22Rv1 (cell line): ENCODE data around the gene SPSB2.

Experiments used
- CTCF ChIP-seq: fragments of 450-650 bp; IDR thresholded peaks from 2 replicates; pipeline ENCODE4 v1.5.1; 2017; ENCODE audit warnings: mild to moderate bottlenecking
- ZFX ChIP-seq: fragments of 450-650 bp; IDR thresholded peaks from 2 replicates; pipeline ENCODE4 v1.6.1; 2017; ENCODE audit warnings: antibody characterized with exemption, borderline replicate concordance

- TF ChIP-seq CTCF, result peak; percentile 53
- no peak for TF ChIP-seq ZFX
Observed at GRCh38 chr12:6828781-6829535, 44.1 kb downstream of the SPSB2 start.
